ENCODE data around the gene PTGES3L.
A peak's percentile ranks its signal among the peaks of the same experiment; 100 is the strongest.
"Not testable (repeated sequence)": the region's sequence is repeated elsewhere in the genome, so short reads cannot be mapped to it uniquely, and the experiment has no call there.

Gene PTGES3L

DNA sequence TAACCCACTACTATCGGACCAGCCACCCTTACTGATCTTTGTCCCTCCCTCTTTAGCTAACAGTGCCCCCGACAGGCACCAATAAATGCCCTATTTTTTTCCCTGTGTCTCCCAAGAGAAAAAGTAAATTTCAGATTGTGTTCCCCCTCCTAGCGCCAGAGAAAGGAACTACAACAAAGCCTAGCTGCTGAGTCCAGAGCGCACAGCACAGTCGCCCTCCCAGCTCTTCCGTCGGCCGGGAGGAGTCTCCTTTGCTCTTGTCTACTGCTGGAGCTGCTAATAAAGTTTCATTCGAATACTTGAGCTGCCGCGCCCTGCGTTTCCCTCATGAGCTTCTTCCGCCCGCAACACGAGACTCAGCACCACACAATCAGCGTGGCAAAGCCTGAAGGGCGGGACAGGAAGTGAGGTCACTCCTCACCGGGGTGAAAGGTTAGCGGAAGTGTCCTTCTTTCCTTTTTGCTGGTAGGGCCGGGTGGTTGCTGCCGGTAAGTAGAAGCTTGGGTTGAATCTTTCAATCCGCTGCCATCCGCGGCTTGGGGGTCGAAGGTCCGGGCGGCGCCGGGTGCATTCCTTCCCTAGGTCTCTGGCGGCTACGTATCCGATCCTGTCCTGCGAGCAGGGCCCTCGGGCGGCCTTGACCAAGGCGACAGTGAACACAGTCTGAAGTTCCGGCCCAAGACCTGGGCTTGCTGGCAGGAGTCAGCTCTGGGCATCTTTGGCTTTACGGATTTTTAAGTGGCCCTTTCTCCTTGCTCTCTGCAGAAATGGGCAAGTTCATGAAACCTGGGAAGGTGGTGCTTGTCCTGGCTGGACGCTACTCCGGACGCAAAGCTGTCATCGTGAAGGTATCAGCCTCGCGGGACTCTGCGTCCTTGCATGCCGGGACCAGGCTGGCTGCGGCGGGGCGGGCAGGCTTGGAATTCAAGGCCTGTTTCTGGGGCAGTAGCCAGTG, 18.4 kb upstream of the PTGES3L start, which contains the start of gene RPL27:
TSS of gene RPL27 (plus strand) at position 436 of the 955 bp plus-strand sequence. CDS start at position 768, 332 bp downstream.
- TF ChIP-seq, protein P1, sequence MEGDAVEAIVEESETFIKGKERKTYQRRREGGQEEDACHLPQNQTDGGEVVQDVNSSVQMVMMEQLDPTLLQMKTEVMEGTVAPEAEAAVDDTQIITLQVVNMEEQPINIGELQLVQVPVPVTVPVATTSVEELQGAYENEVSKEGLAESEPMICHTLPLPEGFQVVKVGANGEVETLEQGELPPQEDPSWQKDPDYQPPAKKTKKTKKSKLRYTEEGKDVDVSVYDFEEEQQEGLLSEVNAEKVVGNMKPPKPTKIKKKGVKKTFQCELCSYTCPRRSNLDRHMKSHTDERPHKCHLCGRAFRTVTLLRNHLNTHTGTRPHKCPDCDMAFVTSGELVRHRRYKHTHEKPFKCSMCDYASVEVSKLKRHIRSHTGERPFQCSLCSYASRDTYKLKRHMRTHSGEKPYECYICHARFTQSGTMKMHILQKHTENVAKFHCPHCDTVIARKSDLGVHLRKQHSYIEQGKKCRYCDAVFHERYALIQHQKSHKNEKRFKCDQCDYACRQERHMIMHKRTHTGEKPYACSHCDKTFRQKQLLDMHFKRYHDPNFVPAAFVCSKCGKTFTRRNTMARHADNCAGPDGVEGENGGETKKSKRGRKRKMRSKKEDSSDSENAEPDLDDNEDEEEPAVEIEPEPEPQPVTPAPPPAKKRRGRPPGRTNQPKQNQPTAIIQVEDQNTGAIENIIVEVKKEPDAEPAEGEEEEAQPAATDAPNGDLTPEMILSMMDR (IDR thresholded peaks at IDR 0.05), result peak; percentile 67
- peak within 1 kb of the TSS; percentile 81 to 92 for H3K27ac ChIP-seq
- DNase-seq (ENCODE audit: low spot score), result peak; percentile 99
- H3K4me3 ChIP-seq, result peak within 1 kb of the TSS; percentile 84

DNA sequence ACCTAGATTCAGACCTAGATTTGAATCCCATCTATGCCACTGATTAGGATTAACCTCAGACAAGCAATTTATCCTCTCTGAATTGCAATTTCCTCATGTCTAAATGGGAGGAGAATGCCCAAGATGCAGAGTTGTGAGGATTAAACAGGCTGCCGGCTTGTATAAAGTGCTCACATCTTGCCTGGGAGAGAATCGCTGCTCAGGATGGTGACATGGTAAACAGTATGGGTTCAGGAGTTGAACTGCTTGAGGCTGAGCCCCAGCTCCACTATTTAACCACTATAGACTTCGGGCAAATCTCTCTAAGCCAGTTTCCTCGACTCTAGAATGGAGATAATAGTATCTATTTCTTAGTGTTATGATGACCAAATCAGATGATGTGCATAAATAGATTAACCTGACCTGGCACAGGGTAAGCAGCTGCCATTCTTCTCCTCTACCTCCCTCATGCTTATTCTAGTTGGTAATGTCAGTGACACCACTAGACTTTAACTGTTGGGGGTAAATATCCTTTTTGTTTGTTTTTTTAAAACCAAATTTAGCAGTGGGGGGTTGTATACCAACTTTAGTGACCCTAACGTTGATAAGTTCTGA, 17.6 kb upstream of the PTGES3L start:
- TF ChIP-seq, protein P1 (IDR thresholded peaks at IDR 0.05), result no peak
- H3K27ac ChIP-seq, result peak overlapping the region; percentile 63 to 87
- peak overlapping the region; percentile 61 for H3K4me3 ChIP-seq
- DNase-seq (ENCODE audit: low spot score), result no peak

DNA sequence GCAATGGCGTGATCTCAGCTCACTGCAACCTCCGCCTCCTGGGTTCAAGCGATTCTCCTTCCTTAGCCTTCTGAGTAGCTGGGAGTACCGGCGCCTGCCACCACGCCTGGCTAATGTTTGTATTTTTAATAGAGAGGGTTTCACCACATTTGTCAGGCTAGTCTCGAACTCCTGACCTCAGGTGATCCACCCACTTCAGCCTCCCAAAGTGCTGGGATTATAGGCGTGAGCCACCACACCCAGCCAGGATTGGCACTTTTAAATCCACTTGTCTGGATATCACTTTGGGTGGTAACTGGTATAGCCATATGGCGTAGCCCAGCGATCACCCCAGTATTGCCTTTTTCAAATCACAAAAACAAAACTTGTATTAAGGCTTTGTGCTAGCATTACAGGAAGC, 14.0 kb upstream of the PTGES3L start:
- H3K4me3 ChIP-seq; H3K27ac ChIP-seq; DNase-seq (ENCODE audit: low spot score): not testable (repeated sequence)

DNA sequence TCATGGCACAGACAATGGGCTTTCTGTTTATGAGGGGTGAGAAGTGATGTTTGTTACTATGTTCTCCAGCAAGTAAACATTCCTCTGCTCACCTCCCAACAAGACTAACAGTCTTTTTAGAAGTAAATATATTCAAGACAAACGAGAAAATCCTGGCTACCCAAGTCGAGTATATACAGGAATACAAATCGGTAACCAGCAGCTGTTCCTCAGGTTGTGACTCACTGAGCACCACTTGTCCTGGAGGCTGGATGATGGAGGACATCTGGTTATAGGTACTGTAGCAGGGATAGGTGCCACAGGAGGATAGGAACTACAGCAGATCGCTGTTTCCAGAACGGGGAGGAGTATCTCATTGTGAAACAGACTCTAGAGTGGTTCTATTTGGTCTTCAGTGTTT, 13.0 kb upstream of the PTGES3L start:
- Histone ChIP-seq H3K4me3 (no peak overlapping the region), H3K27ac (no peak overlapping the region)
- no peak for DNase-seq (ENCODE audit: low spot score)
- TF ChIP-seq, protein P1 (IDR thresholded peaks at IDR 0.05), result no peak

DNA sequence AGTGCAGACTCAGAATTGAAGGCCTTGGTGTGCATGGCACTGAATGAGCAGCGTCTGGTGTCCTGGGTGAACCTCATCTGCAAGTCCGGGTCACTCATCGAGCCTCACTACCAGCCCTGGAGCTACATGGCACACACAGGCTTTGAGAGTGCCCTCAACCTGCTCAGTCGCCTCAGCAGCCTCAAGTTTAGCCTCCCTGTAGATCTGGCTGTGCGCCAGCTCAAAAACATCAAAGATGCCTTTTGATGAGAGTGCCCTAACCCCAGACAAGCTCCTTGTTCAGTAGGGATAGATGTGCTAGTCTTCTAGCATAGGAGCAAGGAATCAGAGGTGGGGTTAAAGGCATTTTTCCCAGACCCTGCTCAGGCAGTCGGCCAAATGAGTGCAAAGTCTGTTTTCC, 11.6 kb upstream of the PTGES3L start:
- no peak overlapping the region for H3K27ac ChIP-seq
- TF ChIP-seq, protein P1 (IDR thresholded peaks at IDR 0.05), result no peak
- H3K4me3 ChIP-seq, result no peak overlapping the region
- DNase-seq (ENCODE audit: low spot score), result no peak

DNA sequence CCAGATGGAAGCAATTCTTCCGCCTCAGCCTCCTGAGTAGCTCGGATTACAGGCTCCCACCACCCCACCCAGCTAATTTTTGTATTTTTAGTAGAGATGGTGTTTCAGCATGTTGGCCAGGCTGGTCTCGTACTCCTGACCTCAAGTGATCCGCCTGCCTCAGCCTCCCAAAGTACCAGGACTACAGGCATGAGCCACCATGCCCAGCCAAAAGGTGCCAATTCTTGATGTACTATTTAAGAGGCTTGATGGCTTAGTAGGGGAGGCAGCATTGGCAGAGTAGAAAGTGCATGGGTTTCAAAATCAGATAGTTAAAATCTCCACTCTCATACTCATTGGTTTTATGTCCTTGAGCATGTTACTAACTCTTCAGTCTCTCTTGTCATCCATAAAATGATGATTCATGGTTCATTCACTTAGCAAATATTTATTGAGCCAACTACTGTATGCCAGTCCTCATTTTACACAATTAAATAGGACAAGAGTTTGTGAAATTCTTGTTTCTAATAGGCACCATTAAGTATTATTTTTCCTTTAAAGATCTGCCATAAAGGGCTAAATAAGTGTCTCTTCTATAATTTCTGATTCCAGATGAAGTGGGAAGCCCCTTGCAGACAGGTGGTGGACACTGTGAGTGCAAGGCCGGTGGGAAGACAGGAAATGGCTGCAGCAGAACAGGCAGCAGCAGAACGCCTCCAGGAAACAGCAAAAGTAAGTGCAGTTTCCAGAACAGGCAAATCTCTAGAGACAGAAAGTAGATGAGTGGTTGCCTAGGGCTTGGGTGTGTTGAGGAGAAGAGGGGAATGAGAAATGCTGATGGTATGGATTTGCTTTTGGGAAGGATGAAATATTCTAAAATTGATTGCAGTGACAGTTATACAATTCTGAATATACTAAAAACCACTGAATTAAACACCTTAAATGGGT, 10.1 kb upstream of the PTGES3L start:
- H3K27ac ChIP-seq, result no peak overlapping the region
- TF ChIP-seq, protein P1 (IDR thresholded peaks at IDR 0.05), result no peak
- no peak overlapping the region for H3K4me3 ChIP-seq
- DNase-seq (ENCODE audit: low spot score), result no peak

DNA sequence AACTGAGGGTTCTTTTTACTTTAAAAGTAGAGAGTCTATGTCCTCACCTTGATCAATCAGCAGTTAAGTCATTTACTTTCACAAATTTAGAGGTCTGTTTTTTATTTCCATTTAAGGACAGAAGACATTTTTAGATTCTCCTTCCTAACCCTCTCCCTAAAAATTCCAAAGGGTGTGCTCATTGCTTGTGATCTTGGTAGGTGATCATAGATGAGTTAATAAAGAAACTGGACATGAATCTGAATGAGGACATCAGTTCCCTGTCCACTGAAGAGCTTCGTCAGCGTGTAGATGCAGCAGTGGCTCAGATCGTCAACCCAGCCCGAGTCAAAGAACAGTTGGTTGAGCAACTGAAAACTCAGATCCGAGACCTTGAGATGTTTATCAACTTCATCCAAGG, 9.3 kb upstream of the PTGES3L start:
- H3K27ac ChIP-seq, result no peak overlapping the region
- TF ChIP-seq, protein P1 (IDR thresholded peaks at IDR 0.05), result no peak
- no peak for DNase-seq (ENCODE audit: low spot score)
- no peak overlapping the region for H3K4me3 ChIP-seq
